Body of pancreas (tissue), 4 donors: ENCODE data around the gene TYW3.

ENCODE experiments used
- CTCF ChIP-seq, 7 experiments: fragments of 450-650 bp in 4 of 7; fragments of 200-600 bp in 3 of 7; sonication (generic) in 3 of 7; IDR thresholded peaks; one replicate each; pipeline ENCODE4 v1.5.1; 2016 to 2019; ENCODE audit warnings: antibody characterized with exemption in 7 of 7
- POLR2A ChIP-seq, 3 donors: fragments of 450-650 bp; IDR thresholded peaks; one replicate each; pipeline ENCODE4 v1.6.1; 2016; ENCODE audit warnings: antibody characterized with exemption in 3 of 3, mild to moderate bottlenecking in 2 of 3

GRCh38 chr1:74771913-74772515 is 39.1 kb downstream of the TYW3 start:
- peak in 6 of 7 experiments; percentile 59 to 71 (median 66) for TF ChIP-seq CTCF (IDR thresholded peaks at IDR 0.05)
- no peak for TF ChIP-seq POLR2A (IDR thresholded peaks at IDR 0.05)
